Upper lobe of left lung (tissue), 4 donors: ENCODE results near the gene C12orf60.

Source experiments
- EP300 ChIP-seq, 4 donors: sonication (generic); formaldehyde crosslinking; IDR thresholded peaks; one replicate each; pipeline ENCODE4 v1.5.1; 2017; ENCODE audit warnings: antibody characterized with exemption in 4 of 4, control low read depth in 2 of 4
- POLR2A ChIP-seq, 4 donors: fragments of 450-650 bp; IDR thresholded peaks; one replicate each; pipeline ENCODE4 v1.5.1; 2016 to 2017; ENCODE audit warnings: antibody characterized with exemption in 4 of 4, mild to moderate bottlenecking in 2 of 4
- TF ChIP-seq, protein P1 (sequence below), 6 experiments: fragments of 450-650 bp in 4 of 6; fragments of 200-600 bp in 2 of 6; sonication (generic) in 2 of 6; IDR thresholded peaks; one replicate each; pipeline ENCODE4 v1.5.1; 2016 to 2019; ENCODE audit warnings: antibody characterized with exemption in 6 of 6

DNA sequence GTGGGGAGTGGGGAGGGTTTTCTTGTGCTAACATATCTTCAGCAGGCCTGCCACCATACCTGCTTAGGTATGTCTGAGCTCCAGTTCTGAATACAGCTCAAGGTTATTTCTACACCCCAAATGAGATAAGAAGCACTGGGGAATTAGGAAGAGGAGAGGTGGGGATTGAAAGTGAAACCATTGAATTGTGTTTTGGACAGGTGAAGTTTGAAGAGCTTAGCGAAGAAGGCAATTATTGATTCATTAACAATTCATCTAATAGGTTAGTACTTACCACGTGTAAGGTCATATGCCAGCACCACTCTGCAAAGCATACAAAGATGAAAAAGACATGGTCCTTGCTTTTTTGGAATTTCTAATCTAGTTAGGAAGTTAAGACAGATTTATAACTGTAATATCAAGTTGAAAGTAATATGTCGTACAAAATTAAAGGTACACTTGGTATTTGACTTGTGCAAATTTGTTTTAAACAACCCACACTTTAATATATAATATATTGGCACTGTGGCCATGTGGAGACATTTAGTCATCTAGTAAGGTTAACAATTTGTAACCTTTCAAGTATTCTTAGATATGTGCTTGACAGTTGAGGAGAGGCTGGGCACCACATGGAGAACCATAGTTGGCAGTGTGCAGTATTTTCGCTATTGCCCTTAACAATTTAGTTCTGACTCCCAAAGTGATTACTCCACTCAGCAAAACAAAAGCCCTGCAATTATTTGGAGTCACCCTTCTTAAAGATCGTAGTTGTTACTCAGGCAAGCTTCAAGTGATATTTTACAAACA, 6.9 kb downstream of the C12orf60 start:
- TF ChIP-seq EP300 (IDR thresholded peaks at IDR 0.05) (no peak), POLR2A (IDR thresholded peaks at IDR 0.05) (no peak)
- TF ChIP-seq, protein P1, sequence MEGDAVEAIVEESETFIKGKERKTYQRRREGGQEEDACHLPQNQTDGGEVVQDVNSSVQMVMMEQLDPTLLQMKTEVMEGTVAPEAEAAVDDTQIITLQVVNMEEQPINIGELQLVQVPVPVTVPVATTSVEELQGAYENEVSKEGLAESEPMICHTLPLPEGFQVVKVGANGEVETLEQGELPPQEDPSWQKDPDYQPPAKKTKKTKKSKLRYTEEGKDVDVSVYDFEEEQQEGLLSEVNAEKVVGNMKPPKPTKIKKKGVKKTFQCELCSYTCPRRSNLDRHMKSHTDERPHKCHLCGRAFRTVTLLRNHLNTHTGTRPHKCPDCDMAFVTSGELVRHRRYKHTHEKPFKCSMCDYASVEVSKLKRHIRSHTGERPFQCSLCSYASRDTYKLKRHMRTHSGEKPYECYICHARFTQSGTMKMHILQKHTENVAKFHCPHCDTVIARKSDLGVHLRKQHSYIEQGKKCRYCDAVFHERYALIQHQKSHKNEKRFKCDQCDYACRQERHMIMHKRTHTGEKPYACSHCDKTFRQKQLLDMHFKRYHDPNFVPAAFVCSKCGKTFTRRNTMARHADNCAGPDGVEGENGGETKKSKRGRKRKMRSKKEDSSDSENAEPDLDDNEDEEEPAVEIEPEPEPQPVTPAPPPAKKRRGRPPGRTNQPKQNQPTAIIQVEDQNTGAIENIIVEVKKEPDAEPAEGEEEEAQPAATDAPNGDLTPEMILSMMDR (IDR thresholded peaks at IDR 0.05): no peak
